HG02759 (cell line): ENCODE measurements around the gene PRM1.
A peak's percentile ranks its signal among the peaks of the same experiment; 100 is the strongest.
"Not testable (repeated sequence)": the region's sequence is repeated elsewhere in the genome, so short reads cannot be mapped to it uniquely, and the experiment has no call there.

ENCODE experiments used
- ATAC-seq: cut with Tn5 transposase; IDR thresholded peaks from one replicate; pipeline ENCODE4 v1.9.1; 2021; ENCODE audit warnings: mild to moderate bottlenecking, moderate library complexity; ENCODE audit not compliant: unreplicated experiment

Gene PRM1

DNA sequence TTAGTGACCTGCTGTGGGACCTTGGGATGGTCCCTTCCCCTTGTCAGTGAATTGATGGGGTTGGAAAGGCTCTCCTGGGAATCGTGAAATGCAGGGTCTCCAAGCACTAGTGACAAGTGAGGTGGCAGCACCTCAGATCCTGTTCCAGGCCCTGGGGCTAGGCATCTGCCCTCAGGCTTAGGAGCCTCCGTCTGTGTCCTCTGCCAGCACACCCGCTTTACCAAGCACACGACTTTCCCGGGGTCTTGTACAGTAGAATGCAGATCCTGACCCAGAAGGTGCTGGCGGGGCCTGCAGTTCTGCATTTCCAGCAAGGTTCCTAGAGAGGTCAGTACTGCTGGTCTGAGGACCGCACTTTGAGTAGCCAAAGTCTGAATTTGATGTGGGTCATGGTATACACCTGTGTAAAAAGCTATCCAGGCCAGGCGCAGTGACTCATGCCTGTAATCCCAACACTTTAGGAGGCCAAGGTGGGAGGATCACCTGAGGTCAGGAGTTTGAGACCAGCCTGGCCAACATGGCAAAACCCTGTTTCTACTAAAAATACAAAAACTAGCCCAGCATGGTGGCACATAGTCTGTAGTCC lies 33.3 kb upstream of the PRM1 start:
- no peak for ATAC-seq

DNA sequence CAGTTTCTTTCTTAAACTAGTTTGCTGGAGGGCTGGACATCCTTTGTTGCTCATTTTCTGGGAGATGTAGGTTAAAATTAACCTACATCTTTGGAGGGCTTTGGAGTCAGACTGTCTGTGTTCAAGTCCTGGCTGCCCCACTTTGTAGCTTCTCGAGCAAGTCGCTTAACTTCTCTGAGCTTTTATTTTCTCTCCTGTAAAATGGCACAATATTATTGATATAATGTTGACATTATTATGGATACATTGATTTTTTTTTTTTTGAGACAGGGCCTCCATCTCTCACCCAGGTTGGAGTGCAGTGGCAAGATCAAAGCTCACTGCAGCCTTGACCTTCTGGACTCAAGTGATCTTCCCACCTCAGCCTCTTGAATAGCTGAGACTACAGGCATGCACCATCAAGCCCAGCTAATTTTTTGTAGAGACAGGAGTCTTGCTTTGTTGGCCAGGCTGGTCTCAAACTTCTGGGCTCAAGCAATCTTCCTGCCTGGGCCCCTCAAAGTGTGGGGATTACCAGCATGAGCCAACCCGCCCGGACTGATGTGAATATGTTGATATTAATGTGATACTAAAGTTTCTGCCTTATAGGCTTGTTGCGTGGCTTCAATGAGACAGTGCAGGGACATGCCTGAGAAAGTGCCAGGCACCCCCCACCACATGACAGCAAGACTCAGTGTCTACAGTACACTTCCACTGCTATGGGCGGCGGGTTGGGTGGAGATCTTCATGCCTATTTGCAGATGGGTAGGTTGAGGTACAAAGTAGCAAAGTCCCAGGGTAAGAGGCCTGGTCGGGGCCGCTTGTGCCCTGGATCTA lies 32.6 kb upstream of the PRM1 start:
- no peak for ATAC-seq

DNA sequence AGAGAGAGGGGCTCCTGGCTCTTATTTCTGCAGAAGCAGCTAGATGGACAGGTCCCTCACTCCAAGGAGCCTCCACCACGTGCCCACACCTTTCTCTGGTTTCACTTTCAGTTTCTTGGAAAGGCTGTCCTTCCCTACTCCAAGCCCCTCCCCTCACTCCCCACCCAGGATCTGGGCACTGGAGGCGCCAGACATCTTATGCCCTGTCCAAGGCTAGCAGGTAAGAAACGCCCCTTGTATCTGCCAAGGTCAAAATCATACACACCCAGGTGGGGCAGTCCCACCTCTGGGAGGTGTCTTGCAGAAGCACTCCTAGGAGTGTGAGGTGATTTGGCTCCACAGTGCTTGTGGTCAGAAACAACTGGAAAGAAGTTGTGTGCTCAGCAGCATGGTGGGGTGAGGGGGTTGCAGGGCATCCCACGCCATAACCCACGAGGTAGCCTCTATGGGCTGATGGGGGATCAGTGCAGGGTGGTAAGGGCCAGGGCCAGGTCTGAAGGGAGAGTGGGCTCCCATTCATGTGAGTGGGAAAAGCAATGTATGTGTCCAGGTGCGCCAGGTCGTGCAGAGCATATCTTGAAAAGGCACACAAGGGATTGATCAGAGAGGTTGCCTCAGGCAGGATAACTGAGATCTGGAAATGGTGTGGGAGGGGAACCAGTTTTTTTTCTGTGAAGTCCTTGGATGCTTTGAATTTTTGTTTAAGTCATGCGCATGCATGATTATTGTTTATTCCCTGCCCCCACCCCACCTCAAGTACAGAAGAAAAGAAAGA lies 31.8 kb upstream of the PRM1 start:
- no peak for ATAC-seq

DNA sequence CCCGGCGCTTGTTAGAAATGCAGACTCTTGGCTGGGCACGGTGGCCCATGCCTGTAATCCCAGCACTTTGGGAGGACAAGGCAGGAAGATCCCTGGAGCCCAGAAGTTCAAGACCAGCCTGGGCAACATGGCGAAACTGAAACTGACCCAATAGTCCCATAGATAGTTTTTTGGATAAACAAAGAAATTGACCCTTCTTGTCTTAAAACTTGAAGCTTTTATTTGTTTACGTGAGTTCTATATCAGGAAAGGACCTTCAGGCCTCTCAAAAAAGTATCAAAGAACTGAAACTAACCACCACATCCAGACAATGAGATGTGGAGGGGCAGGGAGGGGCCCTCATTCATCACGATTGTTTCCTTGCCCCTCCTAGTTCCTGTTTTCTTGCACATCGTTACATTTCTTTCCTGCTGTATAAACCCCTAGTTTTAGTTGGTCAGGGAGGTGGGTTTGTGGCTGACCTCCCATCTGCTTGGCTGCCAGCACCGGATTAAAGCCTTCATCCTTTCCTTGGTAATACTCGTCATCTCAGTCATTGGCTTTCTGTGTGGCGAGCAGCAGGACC lies 29.9 kb upstream of the PRM1 start:
- ATAC-seq, result peak; percentile 41

DNA sequence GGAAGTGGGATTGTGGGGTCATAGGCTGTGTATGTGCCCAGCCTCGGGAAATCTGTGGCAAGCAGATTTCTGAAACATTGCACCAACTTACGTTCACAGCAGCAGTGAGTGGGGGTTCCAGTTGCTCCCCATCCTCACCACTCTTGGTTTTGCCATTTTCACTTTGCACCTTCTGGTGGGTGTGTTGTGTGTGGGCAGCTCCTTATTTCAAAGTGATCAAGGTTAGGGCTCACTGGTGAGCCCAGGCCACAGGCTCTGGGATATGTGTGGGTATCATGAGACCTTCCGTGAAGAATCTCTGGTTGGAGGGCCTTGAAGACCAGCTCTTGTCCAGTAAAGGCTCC lies 29.5 kb upstream of the PRM1 start:
- no peak for ATAC-seq

DNA sequence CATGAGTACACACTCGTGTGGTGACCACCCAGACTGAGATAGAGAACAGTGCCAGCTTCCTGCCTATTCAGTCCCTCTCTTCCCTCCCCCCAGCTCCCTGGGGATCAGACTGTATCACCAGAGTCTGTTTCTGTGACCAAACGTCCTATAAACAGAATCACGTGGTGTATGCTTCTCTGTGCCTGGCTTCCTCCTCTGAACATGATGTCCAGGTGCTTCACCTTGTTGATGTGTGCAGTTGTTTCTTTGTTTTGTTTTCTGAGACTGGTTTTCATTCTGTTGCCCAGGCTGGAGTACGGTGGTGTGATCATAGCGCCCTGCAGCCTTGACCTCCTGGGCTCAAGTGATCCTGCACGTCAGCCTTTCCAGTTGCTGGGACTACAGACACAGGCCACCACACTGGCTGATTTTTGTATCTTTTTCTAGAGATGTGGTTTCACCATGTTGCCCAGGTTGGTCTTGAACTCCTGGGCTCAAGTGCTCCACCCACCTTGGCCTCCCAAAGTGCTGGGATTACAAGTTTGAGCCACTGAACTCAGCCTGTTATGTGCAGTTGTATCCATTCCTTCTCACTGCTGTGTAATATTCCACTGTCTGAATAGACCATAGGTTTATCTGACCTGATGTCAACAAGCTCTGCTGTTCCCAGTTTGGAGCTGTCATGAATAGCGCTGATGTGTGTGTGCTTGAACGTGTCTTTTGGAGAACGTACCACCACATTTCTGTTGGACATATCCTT lies 28.9 kb upstream of the PRM1 start:
- peak; percentile 47 for ATAC-seq

DNA sequence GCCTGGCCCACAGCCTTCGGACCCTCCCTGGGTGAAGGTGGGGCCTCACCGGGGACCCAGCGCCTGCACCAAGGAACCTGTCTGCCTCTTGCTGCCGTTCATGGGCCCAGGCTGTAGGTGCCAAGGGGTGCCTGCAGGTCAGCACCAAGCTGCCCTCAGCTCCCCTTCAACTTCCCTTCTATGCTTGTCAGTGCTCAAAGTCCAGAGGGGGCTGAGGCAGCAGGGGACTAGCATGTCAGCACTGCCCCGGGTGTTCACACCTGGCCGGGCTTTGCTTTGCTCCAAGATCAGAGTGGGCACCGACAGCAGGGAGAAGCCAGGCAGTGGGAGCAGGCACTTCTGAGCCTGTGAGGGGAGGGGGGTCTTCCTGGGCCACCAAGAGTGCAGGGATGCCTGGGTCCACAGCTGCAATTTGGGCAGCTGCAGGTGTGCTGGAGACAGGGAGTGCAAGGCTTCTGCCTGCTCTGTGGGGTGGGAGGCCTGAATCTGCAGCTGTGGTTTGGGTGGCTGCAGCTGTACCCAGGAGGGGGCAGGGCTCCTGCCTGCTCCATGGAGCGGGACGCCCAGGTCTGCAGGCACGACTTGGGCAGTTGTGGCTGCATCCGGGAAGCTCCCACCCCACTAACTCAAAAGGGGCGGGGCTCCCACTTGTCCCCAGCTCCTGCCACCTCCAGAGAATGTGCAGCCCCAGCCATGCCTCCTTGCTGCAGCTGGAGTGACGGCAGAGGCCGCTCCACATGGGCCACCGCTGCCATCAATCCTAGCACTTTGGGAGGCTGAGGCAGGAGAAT lies 27.6 kb upstream of the PRM1 start:
- ATAC-seq, result peak; percentile 29

DNA sequence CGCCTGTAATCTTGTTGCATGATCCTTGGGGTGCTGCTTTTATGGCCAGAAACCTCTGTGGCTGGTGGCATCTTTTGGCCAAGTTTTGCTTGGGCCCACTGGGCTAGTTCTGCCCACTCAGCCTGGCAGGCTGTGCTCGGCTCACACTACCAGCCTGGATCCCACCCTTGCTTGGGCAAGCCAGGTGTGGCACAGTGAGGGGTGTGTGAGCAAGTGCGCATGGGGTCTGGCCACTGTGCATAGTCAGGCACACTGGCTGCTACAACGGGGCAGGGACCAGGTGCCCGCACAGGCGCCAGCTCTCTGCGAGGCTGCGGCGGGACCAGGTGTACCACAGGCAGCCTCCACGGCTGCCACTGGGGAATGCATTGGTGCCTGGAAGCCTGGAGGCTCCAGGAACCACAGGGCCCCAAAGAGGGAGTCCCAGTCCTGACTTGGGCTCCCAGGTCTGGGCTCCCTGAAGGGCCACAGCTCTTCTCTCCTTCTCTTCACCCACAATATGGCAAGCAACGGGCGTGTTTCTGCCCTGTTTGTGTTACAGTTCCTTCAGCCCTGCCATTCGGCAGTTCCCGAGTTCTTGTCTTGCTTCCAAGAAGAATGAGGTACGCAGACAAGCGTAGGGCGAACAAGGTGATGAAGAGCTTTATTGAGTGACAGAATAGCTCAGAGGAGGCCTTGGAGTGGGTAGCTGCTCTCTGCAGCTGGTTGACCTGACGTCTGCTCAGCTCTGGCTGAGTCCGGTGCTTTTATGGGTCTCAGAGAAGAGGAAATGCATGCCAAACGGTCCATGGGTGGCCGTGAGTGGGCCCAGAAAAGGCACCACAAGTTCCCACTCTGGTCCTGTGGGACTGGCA lies 26.7 kb upstream of the PRM1 start:
- ATAC-seq, result no peak

DNA sequence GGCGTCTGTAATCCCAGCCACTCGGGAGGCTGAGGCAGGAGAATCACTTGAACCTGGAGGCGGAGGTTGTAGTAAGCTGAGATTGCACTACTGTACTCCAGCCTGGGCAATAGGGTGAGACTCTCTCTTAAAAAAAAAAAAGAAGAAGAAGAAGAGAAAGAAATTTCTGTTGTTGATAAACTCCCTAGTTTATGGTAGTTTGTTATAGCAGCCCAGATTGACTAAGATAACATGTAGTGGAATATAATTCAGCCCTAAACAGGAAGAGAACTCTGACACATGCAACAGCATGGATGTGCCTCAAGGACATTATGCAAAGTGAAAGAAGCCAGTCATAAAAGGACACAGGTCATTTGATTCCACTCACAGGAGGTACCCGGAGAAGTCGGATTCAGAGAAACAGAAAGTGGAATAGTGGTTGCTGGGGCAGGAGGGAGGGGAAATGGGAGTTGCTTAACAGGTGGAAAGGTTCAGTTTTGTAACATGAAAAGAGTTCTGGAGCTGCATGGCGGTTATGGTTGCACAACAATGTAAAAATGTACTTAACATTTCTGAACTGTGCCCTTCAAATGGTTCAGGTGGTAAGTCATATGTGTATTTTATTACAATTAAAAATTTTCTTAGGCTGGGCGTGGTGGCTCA lies 26.0 kb upstream of the PRM1 start:
- no peak for ATAC-seq

DNA sequence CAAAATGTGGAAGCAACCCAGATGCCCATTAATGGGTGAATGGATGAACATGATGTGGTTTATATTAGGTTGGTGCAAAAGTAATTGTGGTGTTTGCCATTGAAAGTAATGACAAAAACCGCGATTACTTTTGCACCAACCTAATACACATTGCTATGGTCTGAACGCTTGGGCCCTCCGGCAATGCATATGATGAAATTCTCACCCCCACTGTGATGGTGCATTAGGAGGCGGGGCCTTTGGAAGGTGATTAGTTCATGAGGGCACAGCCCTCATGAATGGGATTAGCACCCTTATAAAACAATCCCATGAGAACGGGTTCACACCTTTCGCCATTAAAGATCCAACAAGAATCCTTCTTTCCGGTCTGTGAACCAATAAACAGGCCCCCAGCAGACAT lies 25.3 kb upstream of the PRM1 start:
- no peak for ATAC-seq

DNA sequence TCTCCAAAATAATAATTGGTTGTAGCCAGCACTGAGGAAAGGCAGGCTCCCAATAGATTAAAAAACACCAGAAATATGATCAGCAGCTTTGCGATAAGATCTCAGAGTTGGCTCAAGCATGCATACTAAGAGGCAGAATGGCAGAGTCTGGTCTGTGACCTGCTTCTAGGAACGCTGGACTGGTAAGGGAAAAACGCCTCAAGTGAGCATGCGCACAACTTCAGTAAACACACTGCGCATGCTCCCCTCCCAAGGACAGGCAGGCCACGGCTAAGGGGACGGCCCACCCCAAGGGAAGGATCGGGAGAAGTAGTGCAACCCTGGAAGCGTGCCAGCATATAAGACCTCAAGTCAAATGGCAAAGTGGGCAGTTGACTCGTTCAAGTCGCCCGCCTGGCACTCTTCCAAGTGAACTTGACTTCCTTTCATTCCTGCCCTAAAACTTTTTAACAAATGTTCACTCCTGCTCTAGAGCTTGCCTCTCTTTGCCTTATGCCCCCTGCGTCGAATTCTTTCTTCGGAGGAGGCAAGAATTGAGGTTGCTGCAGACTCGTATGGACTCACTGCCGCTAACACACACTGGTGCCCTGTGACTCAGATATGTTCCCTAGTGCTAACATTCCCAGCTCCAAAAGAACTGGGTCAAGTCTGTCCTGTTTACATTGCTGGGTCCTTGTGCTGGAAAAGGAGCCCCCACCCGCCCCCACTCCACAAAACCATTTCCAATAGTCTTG lies 22.4 kb upstream of the PRM1 start:
- no peak for ATAC-seq

DNA sequence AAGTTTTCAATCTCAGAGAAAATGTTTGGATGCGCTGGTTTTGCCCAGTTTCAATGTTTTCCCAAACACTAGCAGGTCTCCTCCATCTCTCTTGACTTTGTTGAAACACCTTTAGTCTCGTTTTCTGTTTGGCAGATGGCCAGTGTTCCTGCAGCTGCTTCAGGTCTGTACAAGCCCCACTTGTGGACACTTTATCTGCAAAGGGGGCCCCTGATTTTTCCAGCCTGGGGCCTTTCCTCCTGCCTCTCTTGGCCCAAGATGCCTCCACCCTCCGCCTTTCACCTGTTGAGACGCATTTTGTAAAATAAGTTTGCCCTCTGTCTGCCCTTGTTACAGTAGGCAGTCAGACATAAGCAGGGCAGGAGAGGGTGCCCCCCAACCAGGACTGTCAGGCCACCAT lies 21.8 kb upstream of the PRM1 start:
- ATAC-seq, result no peak

DNA sequence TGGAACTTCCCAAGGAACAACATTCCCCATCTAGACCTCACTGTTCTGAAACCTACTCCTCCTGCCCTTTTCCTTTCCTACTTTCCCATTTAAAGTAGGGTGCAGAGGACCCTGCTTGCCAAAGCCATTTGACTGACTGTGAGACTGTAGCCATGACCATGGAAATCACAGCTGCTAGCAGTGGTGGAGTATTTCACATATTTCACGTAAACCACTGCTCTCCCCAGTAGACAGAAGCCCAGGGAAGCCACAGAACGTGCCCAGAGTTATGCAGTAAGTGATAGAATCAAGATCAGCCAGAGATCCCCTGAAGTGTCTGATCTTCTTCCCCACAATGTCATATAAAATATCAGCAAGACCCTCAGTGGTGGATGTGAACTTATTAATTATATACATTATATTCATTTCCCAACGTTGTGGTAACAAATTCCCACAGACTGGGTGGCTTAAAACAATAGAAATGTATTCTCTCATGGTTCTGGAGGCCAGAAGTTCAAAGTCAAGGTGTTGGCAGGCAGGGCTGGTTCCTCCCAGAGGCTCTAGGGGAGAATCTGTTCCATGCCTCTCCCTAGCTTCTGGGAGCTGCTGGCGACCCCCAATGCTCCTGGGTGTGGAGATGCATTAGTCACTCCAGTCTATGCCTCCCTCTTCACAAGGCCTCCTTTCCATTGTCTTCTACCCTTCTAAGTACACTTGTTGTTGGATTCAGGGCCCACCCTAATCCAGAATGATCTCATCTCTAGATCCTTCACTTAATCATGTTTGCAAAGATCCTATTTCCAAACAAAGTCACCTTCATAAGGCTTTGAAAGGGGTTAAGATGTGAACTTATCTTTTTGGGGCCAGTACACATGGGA lies 20.7 kb upstream of the PRM1 start:
- ATAC-seq, result no peak

DNA sequence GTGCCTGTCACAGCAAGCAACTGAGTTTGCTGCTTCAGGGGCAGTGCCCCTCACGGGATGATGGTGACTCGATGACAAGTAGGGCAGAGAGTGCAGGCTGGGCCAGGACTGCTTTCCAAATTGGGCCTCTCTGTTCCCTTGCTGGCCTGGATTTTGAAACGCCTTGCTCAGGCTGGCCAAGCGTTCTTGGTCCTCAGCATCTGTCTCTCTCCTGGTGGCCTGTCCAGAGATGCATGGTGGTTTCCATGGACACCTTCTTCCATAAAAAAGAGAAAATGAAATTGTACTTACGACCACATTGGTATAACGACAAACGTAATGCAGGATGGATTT lies 19.4 kb upstream of the PRM1 start:
- no peak for ATAC-seq

DNA sequence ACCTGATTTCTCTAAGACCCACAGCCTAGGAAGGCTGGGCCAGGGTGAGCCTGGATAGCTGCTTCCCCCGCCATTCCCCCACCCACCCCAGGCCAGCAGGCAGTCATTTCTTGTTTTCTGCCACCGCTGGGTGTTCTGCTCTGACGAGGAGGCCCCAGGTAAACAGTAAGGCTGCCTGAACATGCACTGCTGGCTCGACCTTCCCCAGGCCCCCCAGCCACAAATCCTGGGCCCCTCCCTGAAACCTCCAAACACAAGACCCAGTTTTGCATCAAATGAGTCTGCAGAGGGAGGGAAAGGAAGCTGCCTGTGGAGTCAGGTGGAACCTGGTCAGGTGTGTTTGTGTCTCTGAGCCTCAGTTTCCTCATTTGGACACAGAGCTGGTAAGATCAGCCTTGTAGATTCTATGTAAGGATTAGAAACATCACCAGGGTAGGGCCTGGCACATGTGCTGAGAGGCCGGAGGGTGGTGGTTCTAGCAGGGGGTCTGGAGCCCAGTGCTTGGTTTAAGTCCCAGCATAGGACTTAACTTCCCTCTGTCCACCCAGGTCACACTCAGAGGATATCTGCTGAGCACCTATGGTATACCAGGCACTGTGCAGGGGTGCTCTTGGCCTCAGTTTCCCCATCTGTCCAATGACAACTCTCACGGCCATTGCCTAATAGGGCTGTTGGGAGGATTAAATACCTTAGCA lies 18.9 kb upstream of the PRM1 start:
- ATAC-seq, result no peak

DNA sequence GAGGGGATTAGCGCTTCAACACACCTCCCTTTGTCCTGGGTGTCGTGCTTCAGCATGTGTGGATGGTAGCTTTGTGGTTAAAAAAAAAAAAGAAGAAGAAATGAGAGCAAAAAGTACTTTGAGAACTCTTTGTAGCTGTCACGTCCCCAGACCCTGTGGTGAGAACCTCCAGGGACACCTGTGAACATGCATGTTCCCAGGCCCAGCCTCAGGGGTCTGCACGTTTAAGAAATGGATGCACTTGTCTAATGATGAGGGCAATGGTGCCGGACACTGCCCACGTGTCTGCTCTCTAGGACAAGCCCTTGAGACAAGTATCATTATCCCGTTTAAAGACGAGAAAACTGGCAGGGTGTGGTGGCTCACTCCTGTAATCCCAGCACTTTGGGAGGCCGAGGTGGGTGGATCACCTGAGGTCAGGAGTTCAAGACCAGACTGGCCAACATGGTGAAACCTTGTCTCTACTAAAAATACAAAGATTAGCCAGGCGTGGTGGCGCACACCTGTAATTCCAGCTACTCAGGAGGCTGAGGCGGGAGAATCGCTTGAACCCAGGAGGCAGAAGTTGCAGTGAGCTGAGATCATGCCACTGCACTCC lies 17.9 kb upstream of the PRM1 start:
- not testable (repeated sequence) for ATAC-seq
